NCI-H1048 (cell line): Measurements from ENCODE around the gene FAM236A.
"Not testable (repeated sequence)": the region's sequence is repeated elsewhere in the genome, so short reads cannot be mapped to it uniquely, and the experiment has no call there.

Experiments used
- DNase-seq: peaks from one replicate; lab custom pipeline; 2025; lab: John Stamatoyannopoulos, UW

Gene FAM236A

GRCh38 chrX:72937906-72938305 is at the start of gene FAM236A:
TSS of gene FAM236A (plus strand) at chrX:72938206. CDS start at chrX:72938263, 57 bp downstream.
- DNase-seq = not testable (repeated sequence)

- DNase-seq = not testable (repeated sequence)
These were observed 48.3 kb upstream of the FAM236A start for GRCh38 chrX:72889740-72890139.

GRCh38 chrX:72912315-72912714 is 25.7 kb upstream of the FAM236A start, which contains the start of gene FAM236C:
TSS of gene FAM236C (plus strand) at chrX:72912615. CDS start at chrX:72912715, 100 bp downstream.
- DNase-seq = not testable (repeated sequence)

- DNase-seq = not testable (repeated sequence)
These were observed 21.9 kb upstream of the FAM236A start for GRCh38 chrX:72916096-72916495.

GRCh38 chrX:72932283-72932682 is 5.7 kb upstream of the FAM236A start:
- DNase-seq = not testable (repeated sequence)

- not testable (repeated sequence) for DNase-seq
These were observed 1.6 kb upstream of the FAM236A start for GRCh38 chrX:72936455-72936854.

- DNase-seq = not testable (repeated sequence)
These were observed 1.0 kb upstream of the FAM236A start for GRCh38 chrX:72936882-72937455.

GRCh38 chrX:72942272-72942671 is 4.3 kb downstream of the FAM236A start:
- not testable (repeated sequence) for DNase-seq

- DNase-seq = not testable (repeated sequence)
These were observed 5.2 kb downstream of the FAM236A start for GRCh38 chrX:72943035-72943818.

GRCh38 chrX:72943819-72944169 is 5.8 kb downstream of the FAM236A start, which contains the start of gene DMRTC1:
TSS of gene DMRTC1 (minus strand) at chrX:72943837. CDS start at chrX:72875694, 68,143 bp downstream.
- not testable (repeated sequence) for DNase-seq

GRCh38 chrX:72959971-72960370 is 22.0 kb downstream of the FAM236A start:
- DNase-seq = not testable (repeated sequence)

- not testable (repeated sequence) for DNase-seq
These were observed 33.9 kb downstream of the FAM236A start for GRCh38 chrX:72971859-72972258.

GRCh38 chrX:72974885-72975284 is 36.9 kb downstream of the FAM236A start:
- DNase-seq = not testable (repeated sequence)

GRCh38 chrX:72980894-72981469 is 43.0 kb downstream of the FAM236A start:
- DNase-seq = not testable (repeated sequence)
